MM.1S (cell line): ENCODE data around the gene RAB44.

Experiments used
- CTCF ChIP-seq: fragments of 300-600 bp; sonication (generic); IDR thresholded peaks from 2 replicates; pipeline ENCODE4 v1.5.1; 2016; ENCODE audit warnings: antibody characterized with exemption, low read length, mixed read lengths
- EZH2 ChIP-seq: fragments of 300-600 bp; sonication (generic); optimal IDR thresholded peaks from 2 replicates; pipeline ENCODE3; 2017; ENCODE audit warnings: low read depth, mild to moderate bottlenecking, antibody characterized with exemption, low read length, mixed read lengths
- EZH2phosphoT487 ChIP-seq: fragments of 300-600 bp; sonication (generic); IDR thresholded peaks from 2 replicates; pipeline ENCODE4 v1.6.1; 2018; ENCODE audit warnings: antibody characterized with exemption, low read length

- TF ChIP-seq CTCF (no peak), EZH2phosphoT487 (no peak), EZH2 (no peak)
These were observed 48.2 kb downstream of the RAB44 start for GRCh38 chr6:36745836-36746235.
